HepG2 (cell line): ENCODE results near the gene SPATA12.

ENCODE experiments used
- CHD4 ChIP-seq: fragments of 200-600 bp; sonication (generic); IDR thresholded peaks from 2 replicates; pipeline ENCODE4 v1.7.0; 2017; ENCODE audit warnings: mild to moderate bottlenecking, low read length, borderline replicate concordance
- CTCF ChIP-seq: sonication (generic); formaldehyde crosslinking; IDR thresholded peaks from 2 replicates; pipeline ENCODE4 v1.5.0; 2020; ENCODE audit warnings: mild to moderate bottlenecking, missing genetic modification reagents, moderate library complexity
- EP300 ChIP-seq, 3 experiments: sonication (generic) in 1 of 3; formaldehyde crosslinking in 1 of 3; IDR thresholded peaks; 2 replicates each; pipeline versions ENCODE4 v1.5.1 to v1.6.1; 2011 to 2020; ENCODE audit warnings: low read depth in 2 of 3, low read length in 2 of 3, borderline replicate concordance in 1 of 3, improper control_type of control experiment in 1 of 3, mild to moderate bottlenecking in 1 of 3, missing genetic modification reagents in 1 of 3, moderate library complexity in 1 of 3
- GTF3A ChIP-seq: sonication (generic); formaldehyde crosslinking; conservative IDR thresholded peaks from 2 replicates; pipeline ENCODE4 v1.4.0; 2020; ENCODE audit warnings: mild to moderate bottlenecking, missing genetic modification reagents
- NONO ChIP-seq, 2 experiments: fragments of 450-650 bp in 1 of 2; sonication (generic) in 1 of 2; formaldehyde crosslinking in 1 of 2; IDR thresholded peaks in 1 of 2; conservative IDR thresholded peaks in 1 of 2; 2 replicates each; pipeline versions ENCODE4 v1.6.1 to v1.8.0; 2017 to 2022; ENCODE audit warnings: mild to moderate bottlenecking in 1 of 2, missing genetic modification reagents in 1 of 2, moderate library complexity in 1 of 2
- SMAD3 ChIP-seq: sonication (generic); formaldehyde crosslinking; IDR thresholded peaks from 2 replicates; pipeline ENCODE4 v1.4.0; 2020; ENCODE audit warnings: missing genetic modification reagents
- TCF7 ChIP-seq: sonication (generic); IDR thresholded peaks from 2 replicates; pipeline ENCODE4 v1.6.1; 2016; ENCODE audit warnings: antibody characterized with exemption, low read depth
- ZBTB8A ChIP-seq: sonication (generic); formaldehyde crosslinking; IDR thresholded peaks from 2 replicates; pipeline ENCODE4 v1.4.0; 2020; ENCODE audit warnings: mild to moderate bottlenecking, low read depth, missing genetic modification reagents, borderline replicate concordance
- ZNF598 ChIP-seq: sonication (generic); formaldehyde crosslinking; IDR thresholded peaks from 2 replicates; pipeline ENCODE4 v1.5.1; 2020; ENCODE audit warnings: mild to moderate bottlenecking, missing genetic modification reagents, borderline replicate concordance

GRCh38 chr3:57059411-57059810 lies 1.1 kb upstream of the SPATA12 start:
- TF ChIP-seq SMAD3 = no peak
- TF ChIP-seq EP300 (IDR thresholded peaks at IDR 0.05; ENCODE audit: low read depth in 2 of 2, low read length in 2 of 2) = no peak
- no peak for TF ChIP-seq EP300 (CRISPR knock-in tag; IDR thresholded peaks at IDR 0.05; ENCODE audit: borderline replicate concordance)
- no peak for TF ChIP-seq TCF7
- no peak for TF ChIP-seq NONO (IDR thresholded peaks at IDR 0.05)
- TF ChIP-seq NONO (CRISPR knock-in tag; conservative IDR thresholded peaks at IDR 0.05) = no peak
- no peak for TF ChIP-seq ZNF598
- TF ChIP-seq CTCF (CRISPR knock-in tag) = no peak
- no peak for TF ChIP-seq ZBTB8A (CRISPR knock-in tag)
- TF ChIP-seq CHD4 = no peak
- TF ChIP-seq GTF3A (CRISPR knock-in tag) = no peak
